ENCODE measurements around the gene PLA2G4C.

DNA sequence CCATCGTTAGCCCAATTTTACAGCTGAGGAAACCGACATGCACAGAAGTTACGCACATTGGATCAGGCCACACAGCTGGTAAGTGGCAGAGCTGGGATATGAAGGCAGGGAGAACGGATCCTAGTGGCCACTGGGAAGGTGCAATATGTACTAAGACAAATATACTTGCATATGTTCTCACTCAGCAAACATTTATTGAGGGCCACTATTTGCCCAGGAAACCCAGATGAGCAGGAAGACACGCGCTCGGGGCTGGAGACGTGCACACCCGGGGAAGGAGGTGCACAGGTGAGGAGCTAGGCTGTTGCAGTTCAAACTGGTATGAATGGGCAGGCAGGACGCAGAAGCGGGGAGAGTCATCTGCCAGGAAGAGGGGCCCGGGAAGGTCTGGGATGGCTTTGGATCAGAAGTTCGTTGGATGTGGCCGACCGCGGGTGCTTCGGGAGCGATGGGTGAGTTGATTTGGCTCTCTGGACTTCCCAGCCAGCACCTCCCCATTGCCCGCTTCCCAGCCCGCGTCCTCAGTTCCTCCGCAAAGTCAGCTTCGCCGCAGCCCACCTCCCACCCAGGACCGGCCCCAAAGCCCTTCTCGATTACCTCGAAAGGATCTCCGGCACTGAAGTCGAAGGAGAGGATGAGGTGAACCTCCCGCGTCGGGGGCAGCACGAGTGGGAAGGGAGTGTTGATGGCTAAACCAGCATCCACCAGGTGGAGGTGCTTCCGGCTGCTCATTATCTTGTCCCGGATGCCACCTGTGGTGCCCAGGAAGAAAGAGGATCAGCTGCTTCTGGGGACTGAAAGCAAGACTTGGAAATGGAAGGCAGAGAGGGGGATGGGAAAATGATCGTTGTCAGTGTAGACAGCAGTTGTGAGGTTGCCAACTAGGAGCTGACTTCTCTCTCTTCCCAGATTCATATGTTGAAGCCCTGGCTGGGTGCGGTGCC is 48.9 kb downstream of the PLA2G4C start:
- TF ChIP-seq, protein P1, sequence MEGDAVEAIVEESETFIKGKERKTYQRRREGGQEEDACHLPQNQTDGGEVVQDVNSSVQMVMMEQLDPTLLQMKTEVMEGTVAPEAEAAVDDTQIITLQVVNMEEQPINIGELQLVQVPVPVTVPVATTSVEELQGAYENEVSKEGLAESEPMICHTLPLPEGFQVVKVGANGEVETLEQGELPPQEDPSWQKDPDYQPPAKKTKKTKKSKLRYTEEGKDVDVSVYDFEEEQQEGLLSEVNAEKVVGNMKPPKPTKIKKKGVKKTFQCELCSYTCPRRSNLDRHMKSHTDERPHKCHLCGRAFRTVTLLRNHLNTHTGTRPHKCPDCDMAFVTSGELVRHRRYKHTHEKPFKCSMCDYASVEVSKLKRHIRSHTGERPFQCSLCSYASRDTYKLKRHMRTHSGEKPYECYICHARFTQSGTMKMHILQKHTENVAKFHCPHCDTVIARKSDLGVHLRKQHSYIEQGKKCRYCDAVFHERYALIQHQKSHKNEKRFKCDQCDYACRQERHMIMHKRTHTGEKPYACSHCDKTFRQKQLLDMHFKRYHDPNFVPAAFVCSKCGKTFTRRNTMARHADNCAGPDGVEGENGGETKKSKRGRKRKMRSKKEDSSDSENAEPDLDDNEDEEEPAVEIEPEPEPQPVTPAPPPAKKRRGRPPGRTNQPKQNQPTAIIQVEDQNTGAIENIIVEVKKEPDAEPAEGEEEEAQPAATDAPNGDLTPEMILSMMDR (IDR thresholded peaks at IDR 0.05; ENCODE audit: low read depth, low read length), result no peak
- TF ChIP-seq POLR2A (IDR thresholded peaks at IDR 0.05; ENCODE audit: extremely low read depth, insufficient read length), result no peak
- TF ChIP-seq, protein P2, sequence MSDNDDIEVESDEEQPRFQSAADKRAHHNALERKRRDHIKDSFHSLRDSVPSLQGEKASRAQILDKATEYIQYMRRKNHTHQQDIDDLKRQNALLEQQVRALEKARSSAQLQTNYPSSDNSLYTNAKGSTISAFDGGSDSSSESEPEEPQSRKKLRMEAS (IDR thresholded peaks at IDR 0.05; ENCODE audit: low read depth, low read length), result no peak
- no peak for TF ChIP-seq MYC (IDR thresholded peaks at IDR 0.05; ENCODE audit: low read depth, low read length)

Measured in NB4 (cell line).